Measurements from ENCODE around the gene DHH.

DNA sequence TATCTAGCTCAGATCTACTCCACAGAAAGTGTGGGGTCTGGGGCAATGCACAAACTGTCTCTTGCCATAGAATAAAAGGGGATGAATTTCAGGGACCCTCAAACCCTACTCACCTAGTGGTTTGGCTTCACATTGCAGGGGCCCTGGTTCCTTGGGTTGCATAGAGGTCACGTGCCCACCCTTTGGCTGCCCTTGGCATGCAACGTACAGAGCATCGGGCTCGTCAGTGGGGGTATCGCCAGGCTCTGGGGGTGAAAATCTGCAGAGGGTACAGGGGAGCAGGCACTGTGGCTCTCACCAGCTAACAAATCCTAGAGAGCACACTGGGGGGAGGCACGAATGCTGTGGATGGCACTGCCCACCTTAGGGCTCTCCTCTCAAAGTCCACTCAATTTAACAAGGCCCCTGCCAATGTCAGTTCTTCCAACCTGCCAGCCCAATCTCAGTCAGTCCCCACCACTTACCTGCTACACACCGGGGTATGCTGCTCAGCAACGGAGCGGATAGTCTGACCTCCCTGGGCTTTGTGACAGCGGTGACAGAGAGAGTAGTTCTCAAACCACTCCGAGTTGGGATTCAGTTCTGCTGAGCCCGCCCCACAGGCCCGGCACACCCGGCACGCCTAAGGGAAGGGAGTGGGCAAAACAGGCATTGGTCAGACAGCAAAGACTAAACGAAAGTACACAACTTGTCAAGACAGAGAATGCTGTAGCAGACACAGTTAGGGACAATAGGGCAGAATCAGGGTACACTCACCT lies 42.0 kb downstream of the DHH start:
- TF ChIP-seq, protein P1, sequence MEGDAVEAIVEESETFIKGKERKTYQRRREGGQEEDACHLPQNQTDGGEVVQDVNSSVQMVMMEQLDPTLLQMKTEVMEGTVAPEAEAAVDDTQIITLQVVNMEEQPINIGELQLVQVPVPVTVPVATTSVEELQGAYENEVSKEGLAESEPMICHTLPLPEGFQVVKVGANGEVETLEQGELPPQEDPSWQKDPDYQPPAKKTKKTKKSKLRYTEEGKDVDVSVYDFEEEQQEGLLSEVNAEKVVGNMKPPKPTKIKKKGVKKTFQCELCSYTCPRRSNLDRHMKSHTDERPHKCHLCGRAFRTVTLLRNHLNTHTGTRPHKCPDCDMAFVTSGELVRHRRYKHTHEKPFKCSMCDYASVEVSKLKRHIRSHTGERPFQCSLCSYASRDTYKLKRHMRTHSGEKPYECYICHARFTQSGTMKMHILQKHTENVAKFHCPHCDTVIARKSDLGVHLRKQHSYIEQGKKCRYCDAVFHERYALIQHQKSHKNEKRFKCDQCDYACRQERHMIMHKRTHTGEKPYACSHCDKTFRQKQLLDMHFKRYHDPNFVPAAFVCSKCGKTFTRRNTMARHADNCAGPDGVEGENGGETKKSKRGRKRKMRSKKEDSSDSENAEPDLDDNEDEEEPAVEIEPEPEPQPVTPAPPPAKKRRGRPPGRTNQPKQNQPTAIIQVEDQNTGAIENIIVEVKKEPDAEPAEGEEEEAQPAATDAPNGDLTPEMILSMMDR (conservative IDR thresholded peaks at IDR 0.05): no peak
- no peak for TF ChIP-seq ZFX (IDR thresholded peaks at IDR 0.05)
